GM12878 (cell line): ENCODE results near the gene TACC2. TPM values are rescaled to one million over a fixed set of nuclear protein-coding genes. Genes with fewer than 3 reads are reported as not detected.

ENCODE experiments used
- ATAC-seq: fragments of 200-7000 bp; cut with Tn5 transposase; 3 replicates; pipeline ENCODE4 v1.9.1; 2020; ENCODE audit warnings: mild to moderate bottlenecking, moderate library complexity
- BruUV-seq: library from RNA; stranded (reverse); fragments of 400-500 nt; replicated peaks from 2 replicates; lab custom pipeline; 2021; lab: Mats Ljungman, UMichigan
- CTCF ChIA-PET: fragments of 300-600 bp; sonication (Branson Sonifier 250); formaldehyde crosslinking; extraction: SDS; loops from one replicate; lab custom pipeline; 2021; ENCODE audit warnings: inconsistent platforms; lab: Yijun Ruan, JAX
- POLR2A ChIA-PET: fragments of 350-600 bp; formaldehyde crosslinking; extraction: SDS; loops from one replicate; lab custom pipeline; 2021; ENCODE audit warnings: inconsistent platforms; lab: Charles Lee
- RAD21 ChIA-PET: fragments of 300-600 bp; sonication (Branson Sonifier 250); formaldehyde crosslinking; loops from one replicate; lab custom pipeline; 2023; ENCODE audit warnings: antibody characterized with exemption; ENCODE audit not compliant: unreplicated experiment; lab: Charles Lee
- SMC1A ChIA-PET: fragments of 300-600 bp; sonication (Branson Sonifier 250); formaldehyde crosslinking; loops from one replicate; lab custom pipeline; 2023; ENCODE audit not compliant: unreplicated experiment, uncharacterized antibody; lab: Charles Lee
- DNase-seq: peaks from one replicate; pipeline ENCODE4 v3.0.0-alpha.2; 2011; ENCODE audit warnings: low read depth, low spot score
- FAIRE-seq: peaks from 3 replicates; lab custom pipeline; 2011; peaks lifted over from hg19 to GRCh38; lab: Jason Lieb, UNC
- H2AFZ ChIP-seq: 2 replicates; pipeline ENCODE4 v1.6.0; 2011; ENCODE audit warnings: low read depth, low read length, control low read depth; ENCODE audit not compliant: control insufficient read depth
- H3K27ac ChIP-seq: 2 replicates; pipeline ENCODE4 v1.5.1; 2011; ENCODE audit warnings: control low read depth; ENCODE audit not compliant: control insufficient read depth, insufficient read depth
- H3K27me3 ChIP-seq, 2 experiments: replicated peaks in 1 of 2; 2 replicates each; pipeline versions ENCODE4 v1.6.0 to v1.6.1; 2011; ENCODE audit warnings: low read length in 1 of 2; ENCODE audit not compliant: control insufficient read depth in 2 of 2, insufficient read depth in 2 of 2
- H3K36me3 ChIP-seq, 2 experiments: 2 replicates each; pipeline ENCODE4 v1.5.1; 2011; ENCODE audit warnings: low read length in 1 of 2; ENCODE audit not compliant: control insufficient read depth in 2 of 2, insufficient read depth in 2 of 2
- H3K4me1 ChIP-seq: 2 replicates; pipeline ENCODE4 v1.6.1; 2011; ENCODE audit warnings: mild to moderate bottlenecking, low read length, moderate library complexity, mixed read lengths; ENCODE audit not compliant: control insufficient read depth, insufficient read depth
- H3K4me2 ChIP-seq: 2 replicates; pipeline ENCODE4 v1.6.0; 2011; ENCODE audit warnings: control low read depth; ENCODE audit not compliant: control insufficient read depth, insufficient read depth
- H3K4me3 ChIP-seq: fragments of 200-600 bp; sonication (generic); 2 replicates; pipeline ENCODE4 v1.5.1; 2016
- H3K79me2 ChIP-seq: 2 replicates; pipeline ENCODE4 v1.6.0; 2011; ENCODE audit warnings: low read length; ENCODE audit not compliant: control insufficient read depth, insufficient read depth
- H3K9ac ChIP-seq: 2 replicates; pipeline ENCODE4 v1.8.0; 2011; ENCODE audit warnings: low read length, control low read depth, mixed read lengths; ENCODE audit not compliant: control insufficient read depth, insufficient read depth
- H3K9me3 ChIP-seq: replicated peaks from 3 replicates; pipeline ENCODE4 v1.5.1; 2011; ENCODE audit warnings: mild to moderate bottlenecking, low read length; ENCODE audit not compliant: control insufficient read depth, insufficient read depth
- H4K20me1 ChIP-seq: 2 replicates; pipeline ENCODE4 v1.6.0; 2011; ENCODE audit not compliant: control insufficient read depth, insufficient read depth
- CREB1 ChIP-seq: IDR thresholded peaks from 2 replicates; pipeline ENCODE4 v1.6.1; 2012; ENCODE audit warnings: low read depth, mild to moderate bottlenecking, inconsistent platforms
- CTCF ChIP-seq, 3 experiments: IDR thresholded peaks in 2 of 3; conservative IDR thresholded peaks in 1 of 3; 2 replicates each; pipeline ENCODE4 v1.5.1; 2011; ENCODE audit warnings: low read depth in 3 of 3, low read length in 3 of 3, mild to moderate bottlenecking in 3 of 3, control low read depth in 2 of 3, moderate library complexity in 2 of 3, inconsistent platforms in 1 of 3, mixed read lengths in 1 of 3; ENCODE audit not compliant: control insufficient read depth in 2 of 3, insufficient read depth in 1 of 3; ENCODE audit errors: extremely low read depth in 1 of 3
- ELK1 ChIP-seq: IDR thresholded peaks from 2 replicates; pipeline ENCODE4 v1.6.1; 2012; ENCODE audit warnings: low read depth, low read length, improper control_type of control experiment
- LARP7 ChIP-seq: fragments of 450-650 bp; IDR thresholded peaks from 2 replicates; pipeline ENCODE4 v1.6.1; 2017; ENCODE audit warnings: mild to moderate bottlenecking
- NFYA ChIP-seq: IDR thresholded peaks from 2 replicates; pipeline ENCODE4 v1.6.1; 2011; ENCODE audit warnings: low read depth, mild to moderate bottlenecking, low read length, improper control_type of control experiment, borderline replicate concordance
- RAD21 ChIP-seq: IDR thresholded peaks from 2 replicates; pipeline ENCODE4 v1.6.1; 2011; ENCODE audit warnings: mild to moderate bottlenecking, low read depth, low read length, moderate library complexity; ENCODE audit not compliant: insufficient read depth
- RB1 ChIP-seq: fragments of 450-650 bp; formaldehyde crosslinking; IDR thresholded peaks from 2 replicates; pipeline ENCODE4 v1.6.1; 2017; ENCODE audit warnings: mild to moderate bottlenecking, borderline replicate concordance
- REST ChIP-seq: IDR thresholded peaks from 2 replicates; pipeline ENCODE4 v1.6.1; 2012; ENCODE audit warnings: mild to moderate bottlenecking, low read depth, low read length
- SMC3 ChIP-seq: IDR thresholded peaks from 2 replicates; pipeline ENCODE4 v1.6.1; 2011; ENCODE audit warnings: low read length, improper control_type of control experiment, borderline replicate concordance
- YY1 ChIP-seq: IDR thresholded peaks from 2 replicates; pipeline ENCODE4 v1.6.1; 2011; ENCODE audit warnings: low read depth, mild to moderate bottlenecking, low read length
- ZBTB33 ChIP-seq: fragments of 450-650 bp; IDR thresholded peaks from 2 replicates; pipeline ENCODE4 v1.6.1; 2017; ENCODE audit warnings: mild to moderate bottlenecking
- ZNF384 ChIP-seq: IDR thresholded peaks from 2 replicates; pipeline ENCODE4 v1.6.1; 2012; ENCODE audit warnings: low read depth, mild to moderate bottlenecking, low read length, improper control_type of control experiment, borderline replicate concordance
- WGBS: methylation state at CpG from one replicate; pipeline ENCODE4 v1.1.6; 2016; ENCODE audit warnings: low lambda C conversion rate; ENCODE audit not compliant: insufficient replicate concordance, insufficient coverage; ENCODE audit errors: missing lambda C conversion rate; 5-methylcytosine and 5-hydroxymethylcytosine counted together
- in situ Hi-C: fragments of 300-500 bp; cut with MboI; formaldehyde crosslinking; loops from 9 replicates; pipeline ENCODE4 v1.14.3; 2018; ENCODE audit warnings: mixed read lengths
- intact Hi-C: fragments of 100-400 bp; cut with micrococcal nuclease; formaldehyde crosslinking; loops from one replicate; pipeline ENCODE4 v1.14.2; 2022; ENCODE audit not compliant: unreplicated experiment
- polyA plus RNA-seq, 11 experiments: library from polyadenylated mRNA; depleted of rRNA in 4 of 11; unstranded in 6 of 11; stranded (reverse) in 5 of 11; fragments of >200 nt; fragmentation: Nextera tagmentation in 4 of 11; fragmentation: Illumina TruSeq in 1 of 11; extraction: Ambion mirVana in 4 of 11; extraction: Trizol in 1 of 11; gene quantifications; 1 replicate in 1 of 11; 2 replicates in 10 of 11; pipeline versions ENCODE4 v1.2.1 to v1.2.3, GENCODE V29; 2011 to 2016; ENCODE audit warnings: inconsistent platforms in 2 of 11, missing spikeins in 2 of 11, low read depth in 1 of 11
- total RNA-seq, 4 experiments: library from RNA; depleted of rRNA in 3 of 4; stranded (reverse); fragments of >200 nt in 3 of 4; fragmentation: Illumina TruSeq in 1 of 4; extraction: Trizol in 1 of 4; gene quantifications; 2 replicates each; pipeline versions ENCODE4 v1.2.1 to v1.2.3, GENCODE V29; 2013 to 2021

Gene TACC2
- total and polyA plus RNA-seq, 10 of the 15 experiments (the other 5 are each of a cell fraction or from before 2014, with no cell fraction given) = 0.07 to 0.64 (median 0.13) TPM; not detected in 5

GRCh38 chr10:122298598-122299301 is 309.8 kb downstream of the TACC2 start:
- no peak overlapping the region for H3K9ac ChIP-seq
- TF ChIP-seq YY1 = peak; percentile 68
- no peak for TF ChIP-seq ZBTB33
- TF ChIP-seq SMC3 = peak; percentile 94
- TF ChIP-seq NFYA = no peak
- no peak for TF ChIP-seq LARP7
- no peak for TF ChIP-seq REST
- TF ChIP-seq CTCF (IDR thresholded peaks at IDR 0.05 in 2 of 3, conservative IDR thresholded peaks at IDR 0.05 in 1 of 3; ENCODE audit: control insufficient read depth in 2 of 3, extremely low read depth in 1 of 3, insufficient read depth in 1 of 3, low read depth in 3 of 3, low read length in 3 of 3) = peak; percentile 87 to 88 (median 87)
- TF ChIP-seq ELK1 = peak; percentile 39; the same call in 1 of the 2 replicates
- TF ChIP-seq RB1 = 0 out of 2 replicates have a peak, but pooled peaks have one; percentile 53
- TF ChIP-seq CREB1 = 0 out of 2 replicates have a peak, but pooled peaks have one; percentile 27
- TF ChIP-seq RAD21 = peak; percentile 93
- TF ChIP-seq ZNF384 = peak; percentile 75

More at GRCh38 chr10:122298598-122299301, 309.8 kb downstream of the TACC2 start:
- ChIA-PET POLR2A (no interaction called here), RAD21 (interaction anchor here (0.7 to 3.6 kb wide), 9 partner anchors 19 to 267 kb away, joined by 3 to 46 read pairs (median 5); no protein-coding TSS in a partner anchor), SMC1A (interaction anchor here (0.6 to 2.3 kb wide), 8 partner anchors 13 to 266 kb away, joined by 3 to 57 read pairs (median 4); no protein-coding TSS in a partner anchor), CTCF (interaction anchor here (0.7 to 4.3 kb wide), 25 partner anchors 8 to 267 kb away, joined by 3 to 117 read pairs (median 5); partner anchors contain the start of gene PLEKHA1)
- Histone ChIP-seq H3K27ac (no peak overlapping the region), H3K4me3 (no peak overlapping the region), H2AFZ (0 out of 2 replicates have a peak overlapping the region, but pooled peaks have one; percentile 40), H3K9me3 (no peaks in the 10 kb centered on the region; the same call in 2 of the 3 replicates), H3K36me3 (no peaks in the 10 kb centered on the region), H3K27me3 (no peaks in the 10 kb centered on the region; a peak in 1 of 4 replicates), H3K4me1 (peaks cover 5% of the 10 kb centered on the region), H4K20me1 (no peaks in the 10 kb centered on the region), H3K79me2 (no peaks in the 10 kb centered on the region), H3K4me2 (no peak overlapping the region)
- no peak for DNase-seq
- intact Hi-C loops = loop anchor here (1.0 to 5.0 kb wide), 3 partner anchors 137 to 404 kb away; no protein-coding TSS in a partner anchor
- peak; percentile 94 for FAIRE-seq
- peak; percentile 95 for ATAC-seq
- no TSS peak for BruUV-seq
- WGBS = 28% methylated on average over 15 of the region's 15 CpGs
- in situ Hi-C loops = loop anchor here (5.0 kb wide), 2 partner anchors 134 to 269 kb away; no protein-coding TSS in a partner anchor
